ENCODE results near the gene CHRNA9.
"Not testable (repeated sequence)": the region's sequence is repeated elsewhere in the genome, so short reads cannot be mapped to it uniquely, and the experiment has no call there.

Gene CHRNA9

GRCh38 chr4:40392241-40392640 is 57.1 kb downstream of the CHRNA9 start:
- DNase-seq = not testable (repeated sequence)

GRCh38 chr4:40394236-40394635 is 59.1 kb downstream of the CHRNA9 start:
- DNase-seq = no peak

GRCh38 chr4:40395166-40395900 is 60.2 kb downstream of the CHRNA9 start:
- DNase-seq = no peak

- DNase-seq = no peak
Measured at GRCh38 chr4:40395908-40396793, 61.0 kb downstream of the CHRNA9 start.

GRCh38 chr4:40399578-40399977 is 64.4 kb downstream of the CHRNA9 start:
- DNase-seq = no peak

GRCh38 chr4:40401096-40401495 is 66.0 kb downstream of the CHRNA9 start:
- DNase-seq = no peak

- DNase-seq = no peak
Measured at GRCh38 chr4:40401631-40402030, 66.5 kb downstream of the CHRNA9 start.

- DNase-seq = no peak
Measured at GRCh38 chr4:40402556-40402955, 67.4 kb downstream of the CHRNA9 start.

- DNase-seq = no peak
Measured at GRCh38 chr4:40403081-40403480, 67.9 kb downstream of the CHRNA9 start.

Data from CD4-positive, alpha-beta T cell treated with Interleukin-17A for 4 hours (primary cell).